HFF-Myc (cell line): ENCODE results near the gene FOXC2.

Experiments used
- DNase-seq: peaks from one replicate; pipeline ENCODE4 v3.0.0-alpha.2; 2011; ENCODE audit warnings: low read depth; ENCODE audit errors: extremely low read depth
- H3K4me3 ChIP-seq: replicated peaks from 2 replicates; pipeline ENCODE4 v1.5.1; 2011; ENCODE audit warnings: low read depth, mild to moderate bottlenecking, control low read depth, low read length
- TF ChIP-seq, protein P1 (sequence below): IDR thresholded peaks from 2 replicates; pipeline ENCODE4 v1.5.1; 2012; ENCODE audit warnings: mild to moderate bottlenecking, low read depth, low read length, control low read depth; ENCODE audit errors: missing control alignments

The FOXC2 gene

DNA sequence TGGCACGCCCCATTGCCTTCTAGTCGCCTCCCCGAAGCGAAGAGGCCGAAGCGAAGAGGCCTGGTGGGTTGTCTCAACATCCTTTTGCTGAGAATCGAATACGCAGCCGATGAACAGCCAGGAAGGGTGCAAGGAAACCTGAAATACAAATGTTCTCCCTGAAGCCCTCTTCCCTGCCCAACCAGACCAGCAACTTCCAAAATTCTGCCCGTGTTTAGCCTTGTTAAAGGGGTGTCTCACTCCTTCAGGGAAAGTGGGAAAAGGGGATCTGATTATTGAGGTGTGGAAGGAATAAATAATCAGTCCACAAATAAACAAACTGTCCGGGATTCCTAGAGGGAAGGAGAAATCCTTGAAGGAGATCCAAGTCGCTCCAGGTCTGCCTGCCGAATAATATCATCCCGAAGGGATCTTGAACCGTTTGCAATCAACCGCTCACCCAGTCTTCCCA lies 1.4 kb upstream of the FOXC2 start:
- no peak for DNase-seq
- TF ChIP-seq, protein P1, sequence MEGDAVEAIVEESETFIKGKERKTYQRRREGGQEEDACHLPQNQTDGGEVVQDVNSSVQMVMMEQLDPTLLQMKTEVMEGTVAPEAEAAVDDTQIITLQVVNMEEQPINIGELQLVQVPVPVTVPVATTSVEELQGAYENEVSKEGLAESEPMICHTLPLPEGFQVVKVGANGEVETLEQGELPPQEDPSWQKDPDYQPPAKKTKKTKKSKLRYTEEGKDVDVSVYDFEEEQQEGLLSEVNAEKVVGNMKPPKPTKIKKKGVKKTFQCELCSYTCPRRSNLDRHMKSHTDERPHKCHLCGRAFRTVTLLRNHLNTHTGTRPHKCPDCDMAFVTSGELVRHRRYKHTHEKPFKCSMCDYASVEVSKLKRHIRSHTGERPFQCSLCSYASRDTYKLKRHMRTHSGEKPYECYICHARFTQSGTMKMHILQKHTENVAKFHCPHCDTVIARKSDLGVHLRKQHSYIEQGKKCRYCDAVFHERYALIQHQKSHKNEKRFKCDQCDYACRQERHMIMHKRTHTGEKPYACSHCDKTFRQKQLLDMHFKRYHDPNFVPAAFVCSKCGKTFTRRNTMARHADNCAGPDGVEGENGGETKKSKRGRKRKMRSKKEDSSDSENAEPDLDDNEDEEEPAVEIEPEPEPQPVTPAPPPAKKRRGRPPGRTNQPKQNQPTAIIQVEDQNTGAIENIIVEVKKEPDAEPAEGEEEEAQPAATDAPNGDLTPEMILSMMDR = no peak
- H3K4me3 ChIP-seq = no peak overlapping the region

DNA sequence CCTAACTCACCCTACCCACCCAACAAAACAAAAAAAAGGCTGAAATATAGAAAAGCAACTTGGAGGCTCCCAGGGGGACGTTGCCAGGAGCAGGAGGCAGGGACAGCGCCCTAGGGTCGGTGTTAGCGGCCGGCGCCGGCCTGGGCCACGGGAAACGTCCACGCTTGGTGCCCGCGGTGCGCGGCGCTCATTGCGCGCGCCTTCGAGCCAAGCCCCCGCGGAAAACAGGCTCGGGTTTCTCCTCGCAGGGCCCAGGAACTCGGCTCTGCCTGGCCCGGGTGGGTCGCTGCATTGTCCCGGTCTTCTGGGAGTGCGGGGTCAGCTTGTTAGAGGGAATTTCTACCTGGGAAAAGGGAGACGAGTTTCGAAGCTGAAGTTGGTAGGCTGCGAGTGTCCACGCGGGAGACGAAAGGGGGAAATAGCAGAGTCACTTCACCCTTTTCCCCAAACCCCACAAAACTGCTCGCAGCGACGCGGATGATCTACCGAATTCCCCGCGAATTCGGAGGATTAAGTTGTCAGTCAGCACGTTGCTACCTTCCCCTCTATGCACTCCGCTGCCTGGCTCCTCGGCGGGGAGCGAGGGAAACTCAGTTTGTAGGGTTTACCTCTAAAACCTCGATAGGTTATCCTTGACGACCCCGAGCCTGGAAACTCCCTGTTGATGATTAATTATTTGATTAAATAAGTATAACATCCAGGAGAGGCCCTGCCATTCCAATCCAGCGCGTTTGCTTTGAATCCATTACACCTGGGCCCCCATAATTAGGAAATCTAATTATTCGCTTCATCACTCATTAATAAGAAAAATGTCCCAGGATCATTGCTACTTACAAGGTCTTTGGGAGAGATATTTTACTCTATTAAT lies 751 bp upstream of the FOXC2 start:
- DNase-seq = no peak
- TF ChIP-seq, protein P1 = no peak
- H3K4me3 ChIP-seq = peak overlapping the region; percentile 71

DNA sequence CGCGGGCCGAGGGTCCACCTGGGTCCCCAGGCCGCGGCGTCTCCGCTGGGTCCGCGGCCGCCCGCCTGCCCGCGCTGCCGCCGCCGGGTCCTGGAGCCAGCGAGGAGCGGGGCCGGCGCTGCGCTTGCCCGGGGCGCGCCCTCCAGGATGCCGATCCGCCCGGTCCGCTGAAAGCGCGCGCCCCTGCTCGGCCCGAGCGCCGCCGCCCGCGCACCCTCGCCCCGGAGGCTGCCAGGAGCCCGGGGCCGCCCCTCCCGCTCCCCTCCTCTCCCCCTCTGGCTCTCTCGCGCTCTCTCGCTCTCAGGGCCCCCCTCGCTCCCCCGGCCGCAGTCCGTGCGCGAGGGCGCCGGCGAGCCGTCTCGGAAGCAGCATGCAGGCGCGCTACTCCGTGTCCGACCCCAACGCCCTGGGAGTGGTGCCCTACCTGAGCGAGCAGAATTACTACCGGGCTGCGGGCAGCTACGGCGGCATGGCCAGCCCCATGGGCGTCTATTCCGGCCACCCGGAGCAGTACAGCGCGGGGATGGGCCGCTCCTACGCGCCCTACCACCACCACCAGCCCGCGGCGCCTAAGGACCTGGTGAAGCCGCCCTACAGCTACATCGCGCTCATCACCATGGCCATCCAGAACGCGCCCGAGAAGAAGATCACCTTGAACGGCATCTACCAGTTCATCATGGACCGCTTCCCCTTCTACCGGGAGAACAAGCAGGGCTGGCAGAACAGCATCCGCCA lies 504 bp downstream of the FOXC2 start:
- no peak for DNase-seq

GRCh38 chr16:86567701-86568581 lies 1.3 kb downstream of the FOXC2 start:
- DNase-seq = no peak
- H3K4me3 ChIP-seq = peak overlapping the region; percentile 71
- TF ChIP-seq, protein P1 = no peak

More for the DNA sequence above, 504 bp downstream of the FOXC2 start:
- H3K4me3 ChIP-seq = peak overlapping the region; percentile 71
- TF ChIP-seq, protein P1 = no peak

- H3K4me3 ChIP-seq = peak overlapping the region; percentile 71
- no peak for DNase-seq
- TF ChIP-seq, protein P1 = no peak
Observed at GRCh38 chr16:86568677-86569623, 2.3 kb downstream of the FOXC2 start.
